T-helper 2 cell treated with Interferon-gamma antibody and Interleukin-4, amounts not matched to agents 5 μg/mL and 100 μg/mL, for 36 hours (primary cell): ENCODE results near the gene RERE.

ENCODE experiments used
- DNase-seq: peaks from one replicate; pipeline ENCODE4 v3.0.0; 2021; ENCODE audit warnings: low spot score
- H3K27ac Mint-ChIP-seq: one replicate; pipeline ENCODE4 v1.8.0; 2021; ENCODE audit warnings: mild to moderate bottlenecking, mixed read lengths
- H3K27me3 Mint-ChIP-seq: one replicate; pipeline ENCODE4 v1.8.0; 2021; ENCODE audit warnings: low read depth, mixed read lengths
- H3K36me3 Mint-ChIP-seq: one replicate; pipeline ENCODE4 v1.8.0; 2021; ENCODE audit warnings: low read depth, mixed read lengths
- H3K4me1 Mint-ChIP-seq: one replicate; pipeline ENCODE4 v1.8.0; 2021; ENCODE audit warnings: low read depth, mixed read lengths
- H3K4me3 Mint-ChIP-seq: one replicate; pipeline ENCODE4 v1.8.0; 2022; ENCODE audit warnings: mild to moderate bottlenecking, moderate library complexity, mixed read lengths
- H3K9me3 Mint-ChIP-seq: one replicate; pipeline ENCODE4 v1.8.0; 2021; ENCODE audit warnings: mixed read lengths

RERE gene

GRCh38 chr1:8343464-8344001 is 473.9 kb downstream of the RERE start:
- Mint-ChIP-seq H3K4me3 (no peak overlapping the region), H3K27me3 (no peaks in the 10 kb centered on the region), H3K9me3 (no peaks in the 10 kb centered on the region), H3K27ac (no peak overlapping the region), H3K36me3 (no peaks in the 10 kb centered on the region), H3K4me1 (no peaks in the 10 kb centered on the region)
- DNase-seq: no peak

GRCh38 chr1:8343044-8343443 is 474.4 kb downstream of the RERE start:
- no peak overlapping the region for H3K4me3 Mint-ChIP-seq
- H3K4me1 Mint-ChIP-seq: no peaks in the 10 kb centered on the region
- no peaks in the 10 kb centered on the region for H3K36me3 Mint-ChIP-seq
- H3K27me3 Mint-ChIP-seq: no peaks in the 10 kb centered on the region
- no peak for DNase-seq
- no peak overlapping the region for H3K27ac Mint-ChIP-seq
- H3K9me3 Mint-ChIP-seq: no peaks in the 10 kb centered on the region

- Mint-ChIP-seq H3K4me1 (no peaks in the 10 kb centered on the region), H3K4me3 (no peak overlapping the region), H3K27ac (no peak overlapping the region), H3K9me3 (no peaks in the 10 kb centered on the region), H3K27me3 (no peaks in the 10 kb centered on the region), H3K36me3 (no peaks in the 10 kb centered on the region)
- no peak for DNase-seq
Observed at GRCh38 chr1:8342325-8342724, 475.1 kb downstream of the RERE start.

- DNase-seq: no peak
- H3K27ac Mint-ChIP-seq: no peak overlapping the region
- no peaks in the 10 kb centered on the region for H3K4me1 Mint-ChIP-seq
- H3K36me3 Mint-ChIP-seq: no peaks in the 10 kb centered on the region
- no peaks in the 10 kb centered on the region for H3K27me3 Mint-ChIP-seq
- peaks cover 3% of the 10 kb centered on the region for H3K9me3 Mint-ChIP-seq
- H3K4me3 Mint-ChIP-seq: no peak overlapping the region
Observed at GRCh38 chr1:8340448-8340847, 477.0 kb downstream of the RERE start.

GRCh38 chr1:8339203-8339600 is 478.2 kb downstream of the RERE start:
- peaks cover 3% of the 10 kb centered on the region for H3K9me3 Mint-ChIP-seq

GRCh38 chr1:8338526-8339202 is 478.8 kb downstream of the RERE start:
- Mint-ChIP-seq H3K4me3 (no peak overlapping the region), H3K4me1 (no peaks in the 10 kb centered on the region), H3K27me3 (no peaks in the 10 kb centered on the region), H3K36me3 (no peaks in the 10 kb centered on the region), H3K27ac (no peak overlapping the region), H3K9me3 (peaks cover 3% of the 10 kb centered on the region)
- no peak for DNase-seq

More at GRCh38 chr1:8339203-8339600, 478.2 kb downstream of the RERE start:
- DNase-seq: no peak
- Mint-ChIP-seq H3K27ac (no peak overlapping the region), H3K4me1 (no peaks in the 10 kb centered on the region), H3K27me3 (no peaks in the 10 kb centered on the region), H3K4me3 (no peak overlapping the region), H3K36me3 (no peaks in the 10 kb centered on the region)

GRCh38 chr1:8337776-8338525 is 479.5 kb downstream of the RERE start:
- no peak overlapping the region for H3K4me3 Mint-ChIP-seq
- no peaks in the 10 kb centered on the region for H3K36me3 Mint-ChIP-seq
- no peaks in the 10 kb centered on the region for H3K27me3 Mint-ChIP-seq
- no peak for DNase-seq
- H3K27ac Mint-ChIP-seq: no peak overlapping the region
- no peaks in the 10 kb centered on the region for H3K4me1 Mint-ChIP-seq
- peaks cover 3% of the 10 kb centered on the region for H3K9me3 Mint-ChIP-seq

GRCh38 chr1:8335246-8335645 is 482.2 kb downstream of the RERE start:
- Mint-ChIP-seq H3K4me3 (no peak overlapping the region), H3K4me1 (no peaks in the 10 kb centered on the region), H3K9me3 (peaks cover 3% of the 10 kb centered on the region), H3K27me3 (no peaks in the 10 kb centered on the region), H3K27ac (no peak overlapping the region), H3K36me3 (no peaks in the 10 kb centered on the region)
- DNase-seq: no peak

- Mint-ChIP-seq H3K27me3 (no peaks in the 10 kb centered on the region), H3K27ac (no peak overlapping the region), H3K4me1 (no peaks in the 10 kb centered on the region), H3K4me3 (no peak overlapping the region), H3K9me3 (peaks cover 3% of the 10 kb centered on the region), H3K36me3 (no peaks in the 10 kb centered on the region)
- no peak for DNase-seq
Observed at GRCh38 chr1:8334106-8334851, 483.2 kb downstream of the RERE start.

- DNase-seq: no peak
- H3K27ac Mint-ChIP-seq: no peak overlapping the region
- H3K4me3 Mint-ChIP-seq: no peak overlapping the region
- peaks cover 3% of the 10 kb centered on the region for H3K9me3 Mint-ChIP-seq
- H3K36me3 Mint-ChIP-seq: no peaks in the 10 kb centered on the region
- H3K27me3 Mint-ChIP-seq: no peaks in the 10 kb centered on the region
- no peaks in the 10 kb centered on the region for H3K4me1 Mint-ChIP-seq
Observed at GRCh38 chr1:8333246-8333987, 484.0 kb downstream of the RERE start.

- peaks cover 3% of the 10 kb centered on the region for H3K9me3 Mint-ChIP-seq
- H3K27me3 Mint-ChIP-seq: no peaks in the 10 kb centered on the region
- H3K36me3 Mint-ChIP-seq: no peaks in the 10 kb centered on the region
Observed at GRCh38 chr1:8332806-8333205, 484.6 kb downstream of the RERE start.

GRCh38 chr1:8330271-8331125 is 486.9 kb downstream of the RERE start:
- Mint-ChIP-seq H3K27me3 (no peaks in the 10 kb centered on the region), H3K4me3 (no peak overlapping the region), H3K4me1 (no peaks in the 10 kb centered on the region), H3K27ac (no peak overlapping the region), H3K36me3 (no peaks in the 10 kb centered on the region), H3K9me3 (no peaks in the 10 kb centered on the region)
- no peak for DNase-seq

More at GRCh38 chr1:8332806-8333205, 484.6 kb downstream of the RERE start:
- no peak overlapping the region for H3K27ac Mint-ChIP-seq
- no peak for DNase-seq
- no peak overlapping the region for H3K4me3 Mint-ChIP-seq
- no peaks in the 10 kb centered on the region for H3K4me1 Mint-ChIP-seq

GRCh38 chr1:8329858-8330257 is 487.6 kb downstream of the RERE start:
- no peaks in the 10 kb centered on the region for H3K36me3 Mint-ChIP-seq
- DNase-seq: no peak
- H3K27me3 Mint-ChIP-seq: no peaks in the 10 kb centered on the region
- H3K9me3 Mint-ChIP-seq: no peaks in the 10 kb centered on the region
- no peak overlapping the region for H3K4me3 Mint-ChIP-seq
- H3K27ac Mint-ChIP-seq: no peak overlapping the region
- H3K4me1 Mint-ChIP-seq: no peaks in the 10 kb centered on the region
